Mesodermal cell (in vitro differentiated cells): ENCODE data around the gene LGI1.
"Not testable (repeated sequence)": the region's sequence is repeated elsewhere in the genome, so short reads cannot be mapped to it uniquely, and the experiment has no call there.

Source experiments
- H3K27ac ChIP-seq: 2 replicates; pipeline ENCODE4 v1.7.0; 2013; ENCODE audit warnings: mild to moderate bottlenecking, low read depth, low read length, moderate library complexity; ENCODE audit not compliant: severe bottlenecking
- H3K36me3 ChIP-seq: 2 replicates; pipeline ENCODE4 v1.7.1; 2013; ENCODE audit warnings: mild to moderate bottlenecking, low read length, moderate library complexity; ENCODE audit not compliant: control insufficient read depth, insufficient read depth
- H3K4me1 ChIP-seq: one replicate; pipeline ENCODE4 v1.7.1; 2013; ENCODE audit warnings: mild to moderate bottlenecking, low read length; ENCODE audit not compliant: insufficient read depth, control insufficient read depth, poor library complexity, severe bottlenecking
- H3K4me3 ChIP-seq: 2 replicates; pipeline ENCODE4 v1.7.0; 2013; ENCODE audit warnings: low read length, control low read depth, mild to moderate bottlenecking; ENCODE audit not compliant: insufficient read depth, poor library complexity, severe bottlenecking; ENCODE audit errors: extremely low read depth
- H3K9me3 ChIP-seq: 2 replicates; pipeline ENCODE4 v1.7.1; 2013; ENCODE audit warnings: mild to moderate bottlenecking, low read length, moderate library complexity; ENCODE audit not compliant: control insufficient read depth
- WGBS, 2 experiments: methylation state at CpG; one replicate each; pipeline ENCODE4 v1.1.5; 2013; ENCODE audit warnings: missing lambda C conversion rate in 2 of 2; ENCODE audit not compliant: insufficient coverage in 2 of 2; 5-methylcytosine and 5-hydroxymethylcytosine counted together

Gene LGI1

DNA sequence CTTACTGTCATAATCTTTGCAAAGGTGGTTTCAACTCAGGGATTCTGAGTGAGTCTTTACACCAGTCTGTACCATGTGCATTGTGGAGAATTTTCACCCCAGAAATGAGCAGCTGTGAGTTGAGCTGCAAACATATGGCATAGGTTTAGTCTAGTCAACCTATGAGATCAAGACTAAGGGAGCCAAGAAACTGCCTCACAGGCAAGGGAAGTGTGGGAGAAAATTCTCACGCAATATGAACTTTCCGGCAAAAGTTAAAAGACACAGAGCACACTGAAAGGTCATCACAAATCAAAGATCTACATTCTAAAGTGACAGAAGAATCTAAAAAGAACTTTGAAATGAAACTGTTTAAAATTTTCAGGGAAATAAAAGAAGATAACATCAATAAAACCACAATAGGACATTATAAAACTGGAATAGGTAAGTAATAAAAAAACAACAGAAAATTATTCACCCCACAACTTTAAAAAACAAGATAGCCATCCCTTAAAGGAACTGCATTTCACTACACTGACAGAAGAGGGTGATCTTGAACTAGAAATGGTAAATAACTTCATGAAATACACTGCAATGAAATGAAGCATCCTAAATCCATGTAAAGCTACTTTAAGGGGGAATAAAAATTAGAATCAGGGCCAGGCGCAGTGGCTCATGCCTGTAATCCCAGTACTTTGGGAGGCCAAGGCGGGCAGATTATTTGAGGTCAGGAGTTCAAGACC, 63.5 kb downstream of the LGI1 start:
- Histone ChIP-seq H3K4me1 (peaks cover 3% of the 10 kb centered on the region), H3K36me3 (no peaks in the 10 kb centered on the region), H3K9me3 (peaks cover 8% of the 10 kb centered on the region), H3K4me3 (no peak overlapping the region), H3K27ac (no peak overlapping the region)
- 53 to 91% methylated on average over 2 of the region's 4 CpGs for WGBS, 2 experiments

DNA sequence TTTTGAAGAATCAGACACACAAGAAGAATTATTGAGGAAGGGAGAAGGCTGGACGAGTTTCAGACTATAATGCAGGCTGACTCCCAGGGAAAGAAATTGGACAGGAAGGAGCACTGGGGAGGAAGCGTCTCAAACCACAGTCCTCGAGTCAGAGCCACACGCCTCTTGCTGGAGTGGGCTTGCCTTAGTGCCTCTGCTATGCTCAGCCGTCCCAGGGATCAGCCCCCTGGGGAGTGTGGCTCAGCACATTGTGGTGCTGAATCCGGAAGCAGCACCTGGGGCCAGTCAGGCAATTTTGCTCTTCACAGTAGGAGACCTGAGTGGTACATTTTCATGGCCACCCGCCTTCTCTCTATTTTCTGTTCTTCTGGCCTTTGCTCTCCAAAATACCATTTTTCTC, 68.6 kb downstream of the LGI1 start:
- Histone ChIP-seq H3K9me3 (no peaks in the 10 kb centered on the region), H3K36me3 (no peaks in the 10 kb centered on the region), H3K4me1 (no peaks in the 10 kb centered on the region), H3K27ac (no peak overlapping the region), H3K4me3 (no peak overlapping the region)
- 49% methylated on average over 7 of the region's 7 CpGs for WGBS, 2 experiments

DNA sequence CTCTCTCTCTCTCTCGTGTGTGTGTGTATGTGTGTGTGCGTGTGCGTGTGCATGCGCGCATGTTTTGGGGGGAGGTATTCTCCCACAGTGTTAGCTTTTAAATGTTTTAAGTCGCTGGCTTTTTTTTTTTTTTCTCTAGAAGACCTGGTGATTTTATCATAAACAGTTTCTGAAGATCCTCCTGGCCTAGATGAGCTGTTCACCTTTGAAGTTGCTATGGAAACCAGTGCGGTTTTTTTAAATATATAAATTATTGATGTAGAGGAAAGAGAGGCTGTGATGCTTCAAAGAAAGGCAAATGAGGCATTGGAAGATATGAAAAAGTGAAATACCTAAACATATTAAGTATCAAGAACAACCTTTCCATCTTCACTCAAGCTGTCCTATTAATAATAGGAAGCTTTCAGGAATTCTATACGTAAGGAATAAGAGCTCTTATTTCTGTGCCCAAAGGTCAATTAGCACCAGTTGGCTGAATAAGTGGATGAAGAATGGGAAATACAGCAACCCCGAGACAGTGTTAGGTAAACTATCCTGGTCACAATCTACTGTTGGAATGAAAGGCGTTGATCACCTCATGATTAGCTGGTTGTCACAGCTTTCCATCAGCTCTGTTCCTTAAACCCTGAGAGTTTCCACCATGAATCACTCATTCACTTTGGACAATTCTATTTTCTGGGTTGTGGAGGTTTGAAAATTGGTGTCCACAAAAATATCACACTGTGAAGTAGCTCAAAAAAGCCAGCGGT, 69.5 kb downstream of the LGI1 start:
- no peaks in the 10 kb centered on the region for H3K36me3 ChIP-seq
- H3K27ac ChIP-seq = no peak overlapping the region
- H3K9me3 ChIP-seq = no peaks in the 10 kb centered on the region
- no peaks in the 10 kb centered on the region for H3K4me1 ChIP-seq
- 82 to 83% methylated on average over 1 to 3 of the region's 11 CpGs for WGBS, 2 experiments
- H3K4me3 ChIP-seq = no peak overlapping the region

DNA sequence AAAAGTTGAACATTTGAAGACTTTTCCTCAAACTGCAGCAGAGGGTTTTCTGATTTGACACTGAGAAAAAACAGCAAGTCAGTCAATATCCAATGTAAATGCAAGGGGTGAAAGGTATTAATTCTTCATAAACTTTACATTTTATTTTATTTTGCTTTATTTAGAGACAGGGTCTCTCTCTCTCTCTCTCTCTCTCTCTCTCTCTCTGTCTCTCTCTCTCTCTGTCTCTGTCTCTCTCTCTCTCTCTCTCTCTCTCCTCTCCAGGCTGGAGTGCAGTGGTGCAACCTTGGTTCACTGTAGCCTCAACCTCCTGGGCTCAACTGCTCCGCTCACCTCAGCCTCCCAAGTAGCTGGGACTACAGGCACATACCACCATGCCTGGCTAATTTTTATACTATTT, 73.3 kb downstream of the LGI1 start:
- WGBS, 2 experiments = no CpG with 5 or more reads among the region's 1 CpG
- not testable (repeated sequence) for H3K9me3 ChIP-seq, H3K4me1 ChIP-seq, H3K4me3 ChIP-seq, H3K27ac ChIP-seq, H3K36me3 ChIP-seq

DNA sequence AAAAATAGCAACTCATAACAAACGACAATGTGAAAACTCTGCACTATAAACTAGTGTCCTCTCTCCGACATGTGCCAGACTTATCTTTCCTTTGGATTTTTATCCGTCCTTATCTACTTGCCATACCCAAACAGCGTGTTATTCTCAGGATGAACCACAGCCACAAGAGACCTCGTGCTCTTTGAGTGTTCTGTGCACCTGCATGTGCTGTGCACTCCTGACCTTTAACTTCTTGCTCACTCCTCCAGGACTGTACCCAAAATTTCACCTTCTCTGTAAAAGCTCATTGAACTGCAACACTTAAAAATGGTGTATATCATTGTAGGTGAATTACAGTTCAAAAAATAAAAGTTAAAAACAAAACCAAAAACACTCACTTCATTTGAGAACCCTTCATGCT, 78.0 kb downstream of the LGI1 start:
- H3K4me3 ChIP-seq = no peak overlapping the region
- H3K4me1 ChIP-seq = no peaks in the 10 kb centered on the region
- H3K36me3 ChIP-seq = no peaks in the 10 kb centered on the region
- peaks cover 10% of the 10 kb centered on the region for H3K9me3 ChIP-seq
- no peak overlapping the region for H3K27ac ChIP-seq
- WGBS, 2 experiments = 61 to 96% methylated on average over 3 to 4 of the region's 5 CpGs

DNA sequence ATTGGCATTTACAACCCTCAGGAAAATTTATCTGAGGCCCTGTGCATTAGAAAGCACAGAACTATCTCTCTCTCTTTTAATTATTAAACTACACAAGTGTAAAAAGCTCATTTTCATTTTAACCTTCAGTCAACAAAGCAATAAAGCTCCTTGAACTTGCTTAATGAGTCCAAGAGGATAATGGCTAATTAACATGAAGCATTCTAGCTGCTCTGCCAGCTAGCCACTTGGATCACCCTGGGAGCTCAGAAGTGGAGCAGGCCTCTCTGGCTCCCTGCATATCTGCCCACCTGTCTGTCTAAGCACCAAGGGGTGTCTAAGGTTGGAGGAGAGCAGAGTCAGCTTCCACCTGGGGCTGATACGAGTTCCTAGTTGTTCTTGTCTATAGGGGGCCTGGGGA, 80.1 kb downstream of the LGI1 start:
- 71 to 100% methylated on average over 1 of the region's 1 CpG for WGBS, 2 experiments
- Histone ChIP-seq H3K4me3 (no peak overlapping the region), H3K4me1 (no peaks in the 10 kb centered on the region), H3K27ac (no peak overlapping the region), H3K36me3 (no peaks in the 10 kb centered on the region), H3K9me3 (peaks cover 9% of the 10 kb centered on the region)

DNA sequence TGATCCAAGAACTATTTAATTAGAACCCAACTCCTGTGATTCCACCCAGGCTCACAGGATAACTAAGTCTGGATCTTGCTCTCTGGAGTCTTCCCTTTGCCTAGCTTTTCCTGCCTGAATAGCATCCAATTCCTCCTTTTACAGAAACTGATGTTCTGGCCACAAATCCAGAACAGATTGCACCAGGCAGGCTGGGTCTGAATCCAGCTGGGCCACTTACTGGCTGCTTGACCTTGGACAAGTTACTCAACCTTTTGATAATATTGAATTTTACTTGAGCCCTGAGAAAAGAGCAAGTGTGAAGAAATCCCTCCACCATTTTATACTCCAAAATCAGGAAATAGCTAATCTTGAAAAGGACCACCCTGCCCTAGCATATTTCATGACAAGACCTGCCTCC, 80.5 kb downstream of the LGI1 start:
- Histone ChIP-seq H3K9me3 (peaks cover 6% of the 10 kb centered on the region), H3K36me3 (no peaks in the 10 kb centered on the region), H3K4me1 (no peaks in the 10 kb centered on the region), H3K27ac (no peak overlapping the region), H3K4me3 (no peak overlapping the region)

DNA sequence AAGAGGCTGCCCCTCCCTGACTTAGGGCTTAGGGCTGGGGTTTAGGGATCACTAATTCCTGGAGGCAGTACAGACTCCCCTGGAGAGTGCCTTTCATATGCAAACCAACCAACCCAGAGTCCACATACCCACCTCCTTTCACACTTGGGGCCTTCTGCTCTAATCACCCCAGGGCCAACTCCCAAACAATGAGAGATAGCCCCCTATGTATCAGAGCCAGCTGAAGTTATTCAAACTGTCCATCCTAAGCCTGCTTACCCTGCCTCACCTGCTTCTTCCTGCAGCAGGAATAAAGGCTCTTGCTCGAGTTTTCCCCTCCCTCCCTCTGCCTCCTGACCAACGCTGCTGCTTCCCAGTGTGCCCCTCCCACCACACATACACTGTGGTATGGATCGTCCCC, 84.2 kb downstream of the LGI1 start:
- Histone ChIP-seq H3K36me3 (no peaks in the 10 kb centered on the region), H3K27ac (no peak overlapping the region), H3K4me3 (no peak overlapping the region), H3K4me1 (no peaks in the 10 kb centered on the region), H3K9me3 (no peaks in the 10 kb centered on the region)
- WGBS, 2 experiments = 10 to 17% methylated on average over 3 of the region's 3 CpGs

DNA sequence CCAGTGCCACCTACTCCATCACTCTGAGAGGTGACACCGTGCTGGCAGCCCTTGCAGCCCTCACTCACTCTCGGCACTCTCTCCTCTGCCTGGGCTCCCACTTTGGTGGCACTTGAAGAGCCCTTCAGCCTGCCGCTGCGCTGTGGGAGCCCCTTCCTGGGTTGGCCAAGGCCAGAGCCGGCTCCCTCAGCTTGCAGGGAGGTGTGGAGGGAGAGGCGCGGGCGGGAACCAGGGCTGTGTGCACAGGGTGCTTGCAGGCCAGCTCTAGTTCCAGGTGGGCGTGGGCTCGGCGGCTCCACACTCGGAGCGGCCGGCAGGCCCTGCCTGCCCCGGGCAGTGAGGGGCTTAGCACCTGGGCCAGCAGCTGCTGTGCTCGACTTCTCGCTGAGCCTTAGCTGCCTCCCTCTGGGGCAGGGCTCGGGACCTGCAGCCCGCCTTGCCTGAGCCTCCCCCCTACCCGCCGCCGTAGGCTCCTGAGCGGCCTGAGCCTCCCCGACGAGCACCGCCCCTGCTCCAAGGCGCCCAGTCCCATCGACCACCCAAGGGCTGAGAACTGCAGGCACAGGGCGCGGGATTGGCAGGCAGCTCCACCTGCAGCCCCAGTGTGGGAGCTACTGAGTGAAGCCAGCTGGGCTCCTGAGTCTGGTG, 87.4 kb downstream of the LGI1 start:
- Histone ChIP-seq H3K9me3 (peaks cover 7% of the 10 kb centered on the region), H3K4me3 (no peak overlapping the region), H3K36me3 (no peaks in the 10 kb centered on the region), H3K4me1 (no peaks in the 10 kb centered on the region), H3K27ac (no peak overlapping the region)
- 92 to 94% methylated on average over 11 to 20 of the region's 30 CpGs for WGBS, 2 experiments
